ENCODE results near the gene PPP1R12B.
"Not testable (repeated sequence)": the region's sequence is repeated elsewhere in the genome, so short reads cannot be mapped to it uniquely, and the experiment has no call there.

DNA sequence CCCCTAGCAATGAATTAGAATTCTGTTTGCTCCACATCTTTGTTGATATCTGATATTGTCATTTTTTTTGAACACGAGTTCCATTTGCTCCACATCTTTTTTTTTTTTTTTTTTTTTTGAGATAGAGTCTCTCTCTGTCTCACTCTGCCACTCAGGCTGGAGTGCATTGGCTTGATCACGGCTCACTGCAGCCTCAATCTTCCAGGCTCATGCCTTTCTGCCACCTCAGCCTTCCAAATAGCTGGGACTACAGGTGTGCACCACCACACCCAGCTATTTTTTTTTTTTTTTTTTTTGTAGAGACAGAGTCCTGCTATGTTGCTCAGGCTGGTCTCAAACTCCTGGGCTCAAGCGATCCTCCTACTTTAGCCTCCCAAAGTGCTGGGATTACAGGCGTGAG is 22.4 kb downstream of the PPP1R12B start:
- TF ChIP-seq, protein P1, sequence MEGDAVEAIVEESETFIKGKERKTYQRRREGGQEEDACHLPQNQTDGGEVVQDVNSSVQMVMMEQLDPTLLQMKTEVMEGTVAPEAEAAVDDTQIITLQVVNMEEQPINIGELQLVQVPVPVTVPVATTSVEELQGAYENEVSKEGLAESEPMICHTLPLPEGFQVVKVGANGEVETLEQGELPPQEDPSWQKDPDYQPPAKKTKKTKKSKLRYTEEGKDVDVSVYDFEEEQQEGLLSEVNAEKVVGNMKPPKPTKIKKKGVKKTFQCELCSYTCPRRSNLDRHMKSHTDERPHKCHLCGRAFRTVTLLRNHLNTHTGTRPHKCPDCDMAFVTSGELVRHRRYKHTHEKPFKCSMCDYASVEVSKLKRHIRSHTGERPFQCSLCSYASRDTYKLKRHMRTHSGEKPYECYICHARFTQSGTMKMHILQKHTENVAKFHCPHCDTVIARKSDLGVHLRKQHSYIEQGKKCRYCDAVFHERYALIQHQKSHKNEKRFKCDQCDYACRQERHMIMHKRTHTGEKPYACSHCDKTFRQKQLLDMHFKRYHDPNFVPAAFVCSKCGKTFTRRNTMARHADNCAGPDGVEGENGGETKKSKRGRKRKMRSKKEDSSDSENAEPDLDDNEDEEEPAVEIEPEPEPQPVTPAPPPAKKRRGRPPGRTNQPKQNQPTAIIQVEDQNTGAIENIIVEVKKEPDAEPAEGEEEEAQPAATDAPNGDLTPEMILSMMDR (IDR thresholded peaks at IDR 0.05; ENCODE audit: low read depth, low read length, missing input control) = not testable (repeated sequence)
- TF ChIP-seq, protein P2, sequence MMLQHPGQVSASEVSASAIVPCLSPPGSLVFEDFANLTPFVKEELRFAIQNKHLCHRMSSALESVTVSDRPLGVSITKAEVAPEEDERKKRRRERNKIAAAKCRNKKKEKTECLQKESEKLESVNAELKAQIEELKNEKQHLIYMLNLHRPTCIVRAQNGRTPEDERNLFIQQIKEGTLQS (IDR thresholded peaks at IDR 0.05) = not testable (repeated sequence)
- TF ChIP-seq TAF1 (conservative IDR thresholded peaks at IDR 0.05); FOXA1 (IDR thresholded peaks at IDR 0.05); GABPA (IDR thresholded peaks at IDR 0.05 in 1 of 2, conservative IDR thresholded peaks at IDR 0.05 in 1 of 2); HNF4G (IDR thresholded peaks at IDR 0.05); YY1 (IDR thresholded peaks at IDR 0.05); EGR1 (IDR thresholded peaks at IDR 0.05; ENCODE audit: low read depth in 2 of 2); SP1 (IDR thresholded peaks at IDR 0.05); HNF4A (conservative IDR thresholded peaks at IDR 0.05); RXRA (IDR thresholded peaks at IDR 0.05); RAD21 (IDR thresholded peaks at IDR 0.05): not testable (repeated sequence)
- TF ChIP-seq, protein P3, sequence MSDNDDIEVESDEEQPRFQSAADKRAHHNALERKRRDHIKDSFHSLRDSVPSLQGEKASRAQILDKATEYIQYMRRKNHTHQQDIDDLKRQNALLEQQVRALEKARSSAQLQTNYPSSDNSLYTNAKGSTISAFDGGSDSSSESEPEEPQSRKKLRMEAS (IDR thresholded peaks at IDR 0.05) = not testable (repeated sequence)
- TF ChIP-seq, protein P4, sequence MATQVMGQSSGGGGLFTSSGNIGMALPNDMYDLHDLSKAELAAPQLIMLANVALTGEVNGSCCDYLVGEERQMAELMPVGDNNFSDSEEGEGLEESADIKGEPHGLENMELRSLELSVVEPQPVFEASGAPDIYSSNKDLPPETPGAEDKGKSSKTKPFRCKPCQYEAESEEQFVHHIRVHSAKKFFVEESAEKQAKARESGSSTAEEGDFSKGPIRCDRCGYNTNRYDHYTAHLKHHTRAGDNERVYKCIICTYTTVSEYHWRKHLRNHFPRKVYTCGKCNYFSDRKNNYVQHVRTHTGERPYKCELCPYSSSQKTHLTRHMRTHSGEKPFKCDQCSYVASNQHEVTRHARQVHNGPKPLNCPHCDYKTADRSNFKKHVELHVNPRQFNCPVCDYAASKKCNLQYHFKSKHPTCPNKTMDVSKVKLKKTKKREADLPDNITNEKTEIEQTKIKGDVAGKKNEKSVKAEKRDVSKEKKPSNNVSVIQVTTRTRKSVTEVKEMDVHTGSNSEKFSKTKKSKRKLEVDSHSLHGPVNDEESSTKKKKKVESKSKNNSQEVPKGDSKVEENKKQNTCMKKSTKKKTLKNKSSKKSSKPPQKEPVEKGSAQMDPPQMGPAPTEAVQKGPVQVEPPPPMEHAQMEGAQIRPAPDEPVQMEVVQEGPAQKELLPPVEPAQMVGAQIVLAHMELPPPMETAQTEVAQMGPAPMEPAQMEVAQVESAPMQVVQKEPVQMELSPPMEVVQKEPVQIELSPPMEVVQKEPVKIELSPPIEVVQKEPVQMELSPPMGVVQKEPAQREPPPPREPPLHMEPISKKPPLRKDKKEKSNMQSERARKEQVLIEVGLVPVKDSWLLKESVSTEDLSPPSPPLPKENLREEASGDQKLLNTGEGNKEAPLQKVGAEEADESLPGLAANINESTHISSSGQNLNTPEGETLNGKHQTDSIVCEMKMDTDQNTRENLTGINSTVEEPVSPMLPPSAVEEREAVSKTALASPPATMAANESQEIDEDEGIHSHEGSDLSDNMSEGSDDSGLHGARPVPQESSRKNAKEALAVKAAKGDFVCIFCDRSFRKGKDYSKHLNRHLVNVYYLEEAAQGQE (IDR thresholded peaks at IDR 0.05) = not testable (repeated sequence)

Measured in liver (tissue), 3 donors.